RWPE1 (cell line): ENCODE measurements around the gene TTC28.

Source experiments
- CTCF ChIA-PET: fragments of 350-600 bp; sonication (Branson Sonifier 250); formaldehyde crosslinking; extraction: SDS; loops from one replicate; lab custom pipeline; 2021; lab: Yijun Ruan, JAX
- POLR2A ChIA-PET: fragments of 400-600 bp; formaldehyde crosslinking; extraction: SDS; loops from one replicate; lab custom pipeline; 2020; ENCODE audit warnings: antibody characterized with exemption; ENCODE audit not compliant: low non-redundant PET; lab: Yijun Ruan, JAX
- DNase-seq: peaks from one replicate; pipeline ENCODE4 v3.0.0; 2012; ENCODE audit warnings: low spot score
- H3K27ac ChIP-seq: fragments of 450-650 bp; 2 replicates; pipeline ENCODE4 v1.5.1; 2017
- TF ChIP-seq, protein P1 (sequence below): fragments of 450-650 bp; conservative IDR thresholded peaks from 2 replicates; pipeline ENCODE4 v1.5.1; 2017; ENCODE audit warnings: low read depth, mild to moderate bottlenecking

The TTC28 gene

DNA sequence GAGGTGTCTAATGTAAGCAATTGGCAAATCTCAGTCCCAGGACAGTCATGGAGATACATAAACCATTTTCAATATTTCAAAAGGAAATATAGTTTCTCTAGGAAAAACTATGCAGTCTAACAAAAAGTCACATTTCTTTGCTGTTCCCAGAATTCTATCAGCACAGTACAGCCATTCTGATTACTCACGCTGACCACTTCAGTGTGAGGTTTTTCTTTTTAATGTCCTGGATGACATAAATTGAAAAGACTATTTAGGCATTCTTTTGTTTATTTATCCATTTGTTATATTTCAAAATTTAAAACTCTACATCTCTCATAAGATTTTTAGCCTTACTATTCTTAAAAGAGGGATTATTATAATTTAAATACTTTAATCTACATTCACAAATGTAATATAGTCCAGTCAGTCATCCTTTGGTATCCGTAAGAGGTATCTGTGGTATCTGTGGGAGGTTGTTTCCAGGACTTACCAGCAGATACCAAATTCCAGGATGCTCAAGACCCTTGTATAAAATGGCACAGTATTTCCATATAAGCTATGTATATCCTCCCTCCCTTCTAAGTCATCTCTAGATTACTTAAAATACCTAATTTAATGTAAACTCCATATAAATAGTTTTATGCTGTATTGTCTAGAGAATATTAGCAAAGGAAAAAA, 429.5 kb downstream of the TTC28 start:
- no peak for DNase-seq

DNA sequence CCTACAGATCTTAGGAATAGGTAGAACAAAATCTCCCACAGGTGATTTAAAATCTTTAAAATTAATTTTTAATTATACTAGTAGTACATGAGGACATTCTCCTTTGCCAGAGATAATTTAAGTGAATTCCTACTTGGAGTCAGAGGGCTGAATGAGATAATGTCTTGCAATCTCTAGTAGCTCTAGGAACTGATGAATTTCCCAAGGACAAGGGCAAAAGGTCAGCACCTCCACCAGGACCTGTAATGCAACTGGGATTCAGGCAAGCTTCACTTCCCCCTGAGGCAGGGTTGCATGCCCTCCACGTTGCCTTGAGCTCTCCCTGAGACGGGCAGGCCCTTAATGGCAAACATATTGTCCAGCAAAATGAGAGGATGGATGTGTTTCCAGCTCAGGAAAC, 430.2 kb downstream of the TTC28 start:
- DNase-seq, result no peak
- TF ChIP-seq, protein P1, sequence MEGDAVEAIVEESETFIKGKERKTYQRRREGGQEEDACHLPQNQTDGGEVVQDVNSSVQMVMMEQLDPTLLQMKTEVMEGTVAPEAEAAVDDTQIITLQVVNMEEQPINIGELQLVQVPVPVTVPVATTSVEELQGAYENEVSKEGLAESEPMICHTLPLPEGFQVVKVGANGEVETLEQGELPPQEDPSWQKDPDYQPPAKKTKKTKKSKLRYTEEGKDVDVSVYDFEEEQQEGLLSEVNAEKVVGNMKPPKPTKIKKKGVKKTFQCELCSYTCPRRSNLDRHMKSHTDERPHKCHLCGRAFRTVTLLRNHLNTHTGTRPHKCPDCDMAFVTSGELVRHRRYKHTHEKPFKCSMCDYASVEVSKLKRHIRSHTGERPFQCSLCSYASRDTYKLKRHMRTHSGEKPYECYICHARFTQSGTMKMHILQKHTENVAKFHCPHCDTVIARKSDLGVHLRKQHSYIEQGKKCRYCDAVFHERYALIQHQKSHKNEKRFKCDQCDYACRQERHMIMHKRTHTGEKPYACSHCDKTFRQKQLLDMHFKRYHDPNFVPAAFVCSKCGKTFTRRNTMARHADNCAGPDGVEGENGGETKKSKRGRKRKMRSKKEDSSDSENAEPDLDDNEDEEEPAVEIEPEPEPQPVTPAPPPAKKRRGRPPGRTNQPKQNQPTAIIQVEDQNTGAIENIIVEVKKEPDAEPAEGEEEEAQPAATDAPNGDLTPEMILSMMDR, result no peak
- ChIA-PET CTCF (interaction anchor here (0.6 to 0.8 kb wide), 3 partner anchors 18 to 103 kb away, joined by 3 read pairs; no protein-coding TSS in a partner anchor), POLR2A (no interaction called here)
- no peak overlapping the region for H3K27ac ChIP-seq

More for the DNA sequence above, 429.5 kb downstream of the TTC28 start:
- H3K27ac ChIP-seq, result no peak overlapping the region
- CTCF ChIA-PET, result interaction anchor here (0.6 to 0.8 kb wide), 2 partner anchors 18 to 42 kb away, joined by 3 read pairs; no protein-coding TSS in a partner anchor
- TF ChIP-seq, protein P1, result no peak
- POLR2A ChIA-PET, result no interaction called here

DNA sequence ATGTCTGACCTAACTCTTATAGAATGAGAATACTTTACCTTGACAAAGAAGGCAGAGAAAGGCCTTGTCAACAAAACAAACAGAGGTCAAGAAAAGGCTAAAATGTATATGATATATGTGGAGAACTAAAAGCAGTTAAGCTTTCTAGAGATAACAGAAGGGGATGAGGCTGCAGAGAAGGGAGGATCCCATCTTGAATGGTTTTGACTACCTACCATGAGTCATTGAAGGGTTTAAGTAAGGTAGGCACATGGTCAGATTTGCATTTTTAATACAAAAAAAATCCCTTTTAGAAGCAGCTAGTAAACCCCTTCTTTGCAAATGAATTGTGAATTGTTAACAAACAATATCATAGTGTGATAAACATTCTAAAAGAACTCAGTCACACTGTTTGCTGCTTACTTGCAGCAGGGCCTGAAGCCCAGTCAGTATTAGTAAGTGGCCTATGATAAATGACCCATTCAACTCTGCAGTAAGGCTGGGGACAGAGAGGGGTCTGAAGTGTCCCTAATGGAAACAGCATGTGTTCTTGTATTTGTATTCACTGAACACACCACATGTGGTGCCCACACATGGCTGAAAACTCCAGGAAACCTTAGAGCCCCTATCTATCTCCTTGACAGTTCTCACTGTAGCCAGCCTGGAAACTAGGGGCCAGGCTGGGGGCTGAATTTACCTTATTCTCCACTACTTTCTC, 431.8 kb downstream of the TTC28 start:
- TF ChIP-seq, protein P1, result no peak
- ChIA-PET CTCF (interaction anchor here (0.7 kb wide), 1 partner anchor 1685 kb away, joined by 3 read pairs; no protein-coding TSS in a partner anchor), POLR2A (no interaction called here)
- H3K27ac ChIP-seq, result no peak overlapping the region
- no peak for DNase-seq

DNA sequence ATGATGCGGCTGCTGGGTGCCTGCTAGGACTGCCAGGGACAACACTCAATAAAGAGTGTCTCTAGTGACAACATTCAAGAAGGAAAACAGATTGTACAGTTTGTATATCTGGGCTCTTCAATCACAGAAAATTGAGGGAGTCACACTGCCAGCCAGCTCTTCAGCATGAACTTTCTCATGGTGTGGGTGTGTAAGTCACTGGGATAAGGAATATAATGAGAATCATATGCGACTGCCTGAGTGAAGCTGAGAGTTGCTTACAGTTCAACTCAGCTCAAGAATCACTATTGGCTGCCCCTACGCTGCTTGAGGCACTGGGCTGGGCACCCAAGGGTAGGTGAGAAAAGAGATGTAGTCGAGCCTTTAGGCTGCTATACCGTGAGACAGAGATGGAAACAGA, 432.5 kb downstream of the TTC28 start:
- DNase-seq, result no peak
- TF ChIP-seq, protein P1, result no peak
- ChIA-PET CTCF (interaction anchor here (0.7 kb wide), 1 partner anchor 1684 kb away, joined by 3 read pairs; no protein-coding TSS in a partner anchor), POLR2A (no interaction called here)
- no peak overlapping the region for H3K27ac ChIP-seq

DNA sequence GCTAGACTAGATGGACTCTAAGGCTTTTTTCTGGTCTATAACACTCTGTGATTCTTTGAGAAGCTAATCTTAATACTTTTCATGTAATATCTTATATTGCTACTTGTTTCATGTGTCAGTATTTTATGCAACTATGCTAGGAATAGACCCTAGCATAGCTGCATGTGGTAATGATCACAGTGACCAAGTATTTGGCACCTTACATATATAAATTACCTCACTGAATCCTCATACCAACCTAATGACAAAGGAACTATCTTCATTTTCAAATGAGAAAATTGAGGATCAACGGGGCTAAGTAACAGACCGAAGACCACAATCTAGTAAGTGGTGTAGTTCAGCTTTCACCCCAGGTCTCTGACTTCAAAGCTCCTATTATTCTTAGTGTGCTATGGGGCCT, 433.2 kb downstream of the TTC28 start:
- no peak overlapping the region for H3K27ac ChIP-seq
- DNase-seq, result no peak
- ChIA-PET CTCF (no interaction called here), POLR2A (no interaction called here)
- TF ChIP-seq, protein P1, result no peak

DNA sequence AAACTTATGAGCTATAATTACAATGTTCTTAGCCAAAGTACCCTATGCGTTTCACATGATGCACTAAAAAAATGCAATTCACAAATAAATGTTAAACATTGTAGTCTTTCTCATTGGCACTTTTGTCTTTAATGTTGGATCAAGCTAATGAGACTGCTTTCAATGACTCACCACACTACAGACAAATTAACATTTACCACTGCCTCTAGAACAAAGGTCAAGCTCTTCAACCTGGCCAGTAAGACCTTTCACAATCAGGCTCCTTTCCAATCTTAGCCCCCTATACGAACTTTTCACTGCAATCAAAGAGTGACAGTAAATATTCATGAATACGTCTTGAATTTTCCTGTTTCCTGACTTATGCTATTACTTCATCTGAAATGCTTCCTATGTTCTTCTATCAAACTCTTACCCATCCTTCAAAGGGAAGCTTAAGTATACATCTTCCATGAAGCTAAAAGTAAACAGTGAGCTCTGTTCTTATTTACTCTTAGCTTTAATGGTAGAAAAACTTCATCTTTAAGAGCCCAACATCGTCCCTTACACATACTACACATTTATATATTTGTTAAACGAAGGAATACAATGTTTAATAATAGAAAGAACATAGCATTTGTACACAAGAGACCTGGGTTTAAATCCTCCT, 433.9 kb downstream of the TTC28 start:
- no peak overlapping the region for H3K27ac ChIP-seq
- TF ChIP-seq, protein P1, result no peak
- CTCF ChIA-PET, result no interaction called here
- no peak for DNase-seq
- POLR2A ChIA-PET, result no interaction called here
